Measurements from ENCODE around the gene NHSL2.

- TF ChIP-seq GATA3 (IDR thresholded peaks at IDR 0.05; ENCODE audit: low read depth, low read length) (no peak), GATA2 (IDR thresholded peaks at IDR 0.05; ENCODE audit: low read depth, low read length) (no peak)
Measured at GRCh38 chrX:71913156-71913950, 2.7 kb downstream of the NHSL2 start.
